RWPE2 (cell line): ENCODE results near the gene GANC.
"Not testable (repeated sequence)": the region's sequence is repeated elsewhere in the genome, so short reads cannot be mapped to it uniquely, and the experiment has no call there.

Experiments used
- ATAC-seq: fragments of 200-7000 bp; cut with Tn5 transposase; 3 replicates; pipeline ENCODE4 v1.9.1; 2021; ENCODE audit warnings: low read depth
- DNase-seq: peaks from one replicate; pipeline ENCODE4 v3.0.0-alpha.2; 2020; ENCODE audit warnings: low spot score
- H3K27ac ChIP-seq: fragments of 450-650 bp; 2 replicates; pipeline ENCODE4 v1.5.1; 2017; ENCODE audit warnings: mild to moderate bottlenecking; ENCODE audit not compliant: poor library complexity, severe bottlenecking
- H3K27me3 ChIP-seq: fragments of 250-450 bp; sonication (Bioruptor Pico); 2 replicates; pipeline ENCODE4 v1.5.1; 2021; ENCODE audit warnings: mild to moderate bottlenecking, moderate library complexity; ENCODE audit not compliant: insufficient read depth, poor library complexity, severe bottlenecking
- H3K36me3 ChIP-seq: fragments of 250-450 bp; sonication (Bioruptor Pico); 2 replicates; pipeline ENCODE4 v1.5.1; 2020; ENCODE audit warnings: low read depth, mild to moderate bottlenecking, moderate library complexity
- H3K4me1 ChIP-seq: fragments of 250-450 bp; sonication (Bioruptor Pico); 2 replicates; pipeline ENCODE4 v1.5.1; 2021; ENCODE audit warnings: mild to moderate bottlenecking, moderate library complexity; ENCODE audit not compliant: insufficient read depth, poor library complexity, severe bottlenecking
- H3K4me3 ChIP-seq: fragments of 250-450 bp; sonication (Bioruptor Pico); 2 replicates; pipeline ENCODE4 v1.5.1; 2021; ENCODE audit warnings: mild to moderate bottlenecking, moderate library complexity; ENCODE audit not compliant: severe bottlenecking
- H3K9me3 ChIP-seq: fragments of 250-450 bp; sonication (Bioruptor Pico); 2 replicates; pipeline ENCODE4 v1.5.1; 2021; ENCODE audit warnings: mild to moderate bottlenecking, moderate library complexity; ENCODE audit not compliant: severe bottlenecking
- CTCF ChIP-seq: fragments of 450-650 bp; IDR thresholded peaks from one replicate; pipeline ENCODE4 v1.5.1; 2017; ENCODE audit warnings: mild to moderate bottlenecking, moderate library complexity; ENCODE audit not compliant: poor library complexity, severe bottlenecking

Gene GANC

GRCh38 chr15:42315521-42315920, 42.5 kb downstream of the GANC start:
- Histone ChIP-seq H3K9me3 (no peaks in the 10 kb centered on the region), H3K4me3 (no peak overlapping the region), H3K36me3 (peaks cover 19% of the 10 kb centered on the region), H3K27ac (no peak overlapping the region), H3K27me3 (no peaks in the 10 kb centered on the region), H3K4me1 (no peaks in the 10 kb centered on the region)
- DNase-seq (no peak), ATAC-seq (no peak)
- TF ChIP-seq CTCF: no peak

DNA sequence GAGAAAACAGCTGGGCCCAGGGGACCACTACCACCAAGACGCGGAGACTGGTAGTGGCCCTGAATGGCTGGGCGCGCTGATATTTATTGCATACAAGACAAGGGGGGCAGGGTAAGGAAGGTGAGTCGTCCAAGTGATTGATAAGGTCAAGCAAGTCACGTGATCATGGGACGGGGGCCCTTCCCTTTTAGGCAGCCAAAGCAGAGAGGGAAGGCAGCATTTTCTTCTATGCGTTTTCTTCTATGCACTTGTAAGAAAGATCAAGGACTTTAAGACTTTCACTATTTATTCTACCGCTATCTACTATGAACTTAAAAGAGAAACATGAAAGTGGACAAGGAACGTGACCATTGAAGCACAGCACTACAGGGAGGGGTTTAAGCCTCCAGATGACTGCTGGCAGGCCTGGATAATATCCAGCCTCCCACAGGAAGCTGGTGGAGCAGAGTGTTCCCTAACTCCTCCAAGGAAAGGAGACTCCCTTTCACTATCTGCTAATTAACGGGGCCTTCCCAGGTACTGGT, 43.3 kb downstream of the GANC start:
- not testable (repeated sequence) for ATAC-seq, H3K4me1 ChIP-seq, H3K4me3 ChIP-seq

GRCh38 chr15:42319206-42319605, 46.2 kb downstream of the GANC start:
- DNase-seq (no peak), ATAC-seq (no peak)
- H3K27me3 ChIP-seq: no peaks in the 10 kb centered on the region
- H3K36me3 ChIP-seq: peaks cover 10% of the 10 kb centered on the region
- TF ChIP-seq CTCF: no peak
- no peak overlapping the region for H3K4me3 ChIP-seq
- no peaks in the 10 kb centered on the region for H3K4me1 ChIP-seq
- H3K9me3 ChIP-seq: no peaks in the 10 kb centered on the region
- no peak overlapping the region for H3K27ac ChIP-seq

More for the DNA sequence above, 43.3 kb downstream of the GANC start:
- peaks cover 14% of the 10 kb centered on the region for H3K36me3 ChIP-seq
- H3K27ac ChIP-seq, H3K9me3 ChIP-seq, DNase-seq, H3K27me3 ChIP-seq: not testable (repeated sequence)

GRCh38 chr15:42324308-42324707, 51.3 kb downstream of the GANC start:
- no peak for DNase-seq
- H3K4me1 ChIP-seq: no peaks in the 10 kb centered on the region
- TF ChIP-seq CTCF: no peak
- no peaks in the 10 kb centered on the region for H3K27me3 ChIP-seq
- ATAC-seq: no peak
- no peak overlapping the region for H3K27ac ChIP-seq
- H3K4me3 ChIP-seq: no peak overlapping the region
- H3K9me3 ChIP-seq: no peaks in the 10 kb centered on the region
- H3K36me3 ChIP-seq: peaks cover 9% of the 10 kb centered on the region; the same call in 1 of the 2 replicates

DNA sequence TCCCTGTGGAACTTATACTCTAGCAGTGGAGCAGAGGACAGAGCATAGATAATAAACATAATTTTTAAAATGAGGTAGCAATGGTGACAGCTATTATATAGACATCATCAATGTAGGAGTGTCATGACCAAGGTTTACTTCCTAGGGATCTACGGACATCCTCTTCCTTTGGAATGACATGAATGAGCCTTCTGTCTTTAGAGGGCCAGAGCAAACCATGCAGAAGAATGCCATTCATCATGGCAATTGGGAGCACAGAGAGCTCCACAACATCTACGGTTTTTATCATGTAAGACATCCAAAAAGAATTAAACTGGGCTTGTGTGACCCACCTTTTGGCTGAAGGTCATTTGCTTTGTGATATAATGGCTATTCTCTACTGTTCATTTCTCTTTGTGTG, 56.2 kb downstream of the GANC start:
- Histone ChIP-seq H3K4me1 (peaks cover 5% of the 10 kb centered on the region), H3K36me3 (peaks cover 5% of the 10 kb centered on the region; the same call in 1 of the 2 replicates), H3K27ac (no peak overlapping the region), H3K9me3 (no peaks in the 10 kb centered on the region), H3K27me3 (no peaks in the 10 kb centered on the region), H3K4me3 (no peak overlapping the region)
- TF ChIP-seq CTCF: no peak
- DNase-seq: no peak
- no peak for ATAC-seq
